Stimulated activated CD8-positive, alpha-beta memory T cell treated with anti-CD3 and anti-CD28 coated beads, Interleukin-15, amount 100 ng/mL, for 48 hours (primary cell): ENCODE data around the gene PROZ.

Source experiments
- DNase-seq, 2 donors: peaks; one replicate each; pipeline ENCODE4 v3.0.0-alpha.2; 2020; ENCODE audit warnings: low read depth in 2 of 2

PROZ gene

GRCh38 chr13:113120300-113121182 lies 37.9 kb upstream of the PROZ start:
- no peak for DNase-seq

- no peak for DNase-seq
These were observed 37.1 kb upstream of the PROZ start for GRCh38 chr13:113121183-113121927.

GRCh38 chr13:113121928-113122471 lies 36.4 kb upstream of the PROZ start:
- no peak for DNase-seq

- DNase-seq: no peak
These were observed 35.8 kb upstream of the PROZ start, which contains the start of gene F10 for GRCh38 chr13:113122550-113123225. Gene F10 (plus strand): TSS chr13:113122799. CDS start chr13:113122856, 57 bp downstream.

GRCh38 chr13:113123226-113124201 lies 34.9 kb upstream of the PROZ start:
- DNase-seq: no peak

- DNase-seq: no peak
These were observed 34.1 kb upstream of the PROZ start for GRCh38 chr13:113124211-113124970.

GRCh38 chr13:113125506-113126264 lies 32.8 kb upstream of the PROZ start:
- DNase-seq: no peak

- no peak for DNase-seq
These were observed 31.9 kb upstream of the PROZ start for GRCh38 chr13:113126265-113127150.

GRCh38 chr13:113129480-113129879 lies 29.0 kb upstream of the PROZ start:
- DNase-seq: no peak

GRCh38 chr13:113129921-113130750 lies 28.3 kb upstream of the PROZ start:
- peak in 1 of 2 donors; percentile 28 for DNase-seq

GRCh38 chr13:113135281-113135760 lies 23.1 kb upstream of the PROZ start:
- no peak for DNase-seq

GRCh38 chr13:113137691-113138298 lies 20.7 kb upstream of the PROZ start:
- DNase-seq: no peak

GRCh38 chr13:113138792-113139551 lies 19.5 kb upstream of the PROZ start:
- no peak for DNase-seq

GRCh38 chr13:113139577-113139976 lies 18.9 kb upstream of the PROZ start:
- DNase-seq: no peak

GRCh38 chr13:113140677-113141600 lies 17.5 kb upstream of the PROZ start:
- no peak for DNase-seq
